Stomach (tissue), 9 donors: ENCODE data around the gene CNBD2. TPM values are rescaled to one million over a fixed set of nuclear protein-coding genes. Genes with fewer than 3 reads are reported as not detected.

Source experiments
- DNase-seq, 2 donors: peaks; one replicate each; pipeline versions ENCODE4 v3.0.0 to v3.0.0-alpha.2; 2013 to 2019
- H3K27ac ChIP-seq, 5 donors: fragments of 200-600 bp in 4 of 5; sonication (generic) in 4 of 5; one replicate each; pipeline ENCODE4 v1.5.1; 2013 to 2019; ENCODE audit warnings: mild to moderate bottlenecking in 1 of 5, moderate library complexity in 1 of 5
- H3K27me3 ChIP-seq, 3 donors: fragments of 200-600 bp; sonication (generic); one replicate each; pipeline ENCODE4 v1.5.1; 2017 to 2019; ENCODE audit warnings: mixed run types in 1 of 3
- H3K36me3 ChIP-seq, 4 donors: fragments of 200-600 bp; sonication (generic); 1 replicate in 3 of 4; 2 replicates in 1 of 4; pipeline ENCODE4 v1.5.1; 2016 to 2019
- H3K4me1 ChIP-seq, 4 donors: fragments of 200-600 bp; sonication (generic); one replicate each; pipeline ENCODE4 v1.5.1; 2016 to 2019
- H3K4me3 ChIP-seq, 4 donors: fragments of 200-600 bp; sonication (generic) in 3 of 4; one replicate each; pipeline ENCODE4 v1.5.1; 2016 to 2019; ENCODE audit warnings: mild to moderate bottlenecking in 1 of 4
- H3K9me3 ChIP-seq, 4 donors: fragments of 200-600 bp; sonication (generic); one replicate each; pipeline ENCODE4 v1.5.1; 2016 to 2019
- CTCF ChIP-seq, 7 experiments: fragments of 450-650 bp in 4 of 7; fragments of 200-600 bp in 3 of 7; sonication (generic) in 3 of 7; IDR thresholded peaks; one replicate each; pipeline ENCODE4 v1.5.1; 2016 to 2019; ENCODE audit warnings: antibody characterized with exemption in 7 of 7, control low read depth in 2 of 7, mild to moderate bottlenecking in 1 of 7
- EP300 ChIP-seq: sonication (generic); formaldehyde crosslinking; IDR thresholded peaks from one replicate; pipeline ENCODE4 v1.6.1; 2017; ENCODE audit warnings: antibody characterized with exemption
- POLR2A ChIP-seq, 4 donors: fragments of 450-650 bp; IDR thresholded peaks; one replicate each; pipeline ENCODE4 v1.6.1; 2016; ENCODE audit warnings: antibody characterized with exemption in 4 of 4, control low read depth in 2 of 4, mild to moderate bottlenecking in 1 of 4, moderate library complexity in 1 of 4
- POLR2AphosphoS5 ChIP-seq, 3 donors: sonication (generic); formaldehyde crosslinking; IDR thresholded peaks; one replicate each; pipeline ENCODE4 v1.6.1; 2016; ENCODE audit warnings: antibody characterized with exemption in 3 of 3
- WGBS, 5 donors: extraction: QIAGEN DNeasy Blood & Tissue Kit in 3 of 5; methylation state at CpG; one replicate each; pipeline versions ENCODE4 v1.1.5 to v1.1.7; 2013 to 2018; 5-methylcytosine and 5-hydroxymethylcytosine counted together
- intact Hi-C: fragments of 100-400 bp; cut with DNase I; formaldehyde crosslinking; loops from one replicate; pipeline ENCODE4 v1.15.1; 2023; ENCODE audit warnings: low total_unique reads
- polyA plus RNA-seq, 3 donors: library from polyadenylated mRNA; stranded (reverse); fragments of 200-250 nt; gene quantifications; one replicate each; pipeline ENCODE4 v1.2.3, GENCODE V29; 2013
- total RNA-seq, 5 donors: library from RNA; depleted of rRNA; stranded (reverse); fragments of >200 nt; gene quantifications; one replicate each; pipeline versions ENCODE4 v1.1.0 to v1.2.3, GENCODE V29; 2014 to 2016
- donor health status: healthy with polysubstance abuse.
- donor health status: Bipolar disorder and iron deficiency.
- donor health status: healthy.

Gene CNBD2
- total and polyA plus RNA-seq, 8 donors, result 1.8 to 66.0 (median 8.8) TPM; not detected in 1

DNA sequence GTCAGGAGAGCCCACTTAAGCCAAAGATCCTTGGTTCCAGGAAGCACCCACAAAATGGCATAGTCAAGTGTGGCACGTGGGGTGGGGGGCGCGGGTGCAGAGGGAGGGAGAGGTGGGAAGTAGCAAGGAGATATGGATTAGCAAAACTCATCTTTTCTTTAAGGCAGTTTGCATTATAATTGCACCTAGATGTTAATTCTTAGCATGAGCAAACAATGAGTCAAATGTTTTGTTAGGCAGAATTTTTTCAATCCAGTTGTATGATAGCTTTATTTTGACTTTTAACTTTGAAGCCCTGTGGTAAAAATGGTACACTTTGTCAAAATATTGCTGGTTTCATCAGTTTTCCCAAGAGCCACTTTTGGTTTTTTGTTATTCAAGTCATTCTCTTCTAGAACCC lies 29.1 kb upstream of the CNBD2 start:
- no peaks in the 10 kb centered on the region for H3K27me3 ChIP-seq
- no peak overlapping the region for H3K27ac ChIP-seq
- H3K9me3 ChIP-seq, result no peaks in the 10 kb centered on the region
- H3K4me1 ChIP-seq, result no peaks in the 10 kb centered on the region
- intact Hi-C loops, result no loop called here
- DNase-seq, result no peak
- H3K4me3 ChIP-seq, result no peak overlapping the region
- H3K36me3 ChIP-seq, result peaks cover 45 to 87% (median 81%) of the 10 kb centered on the region in 4 donors
- no peak for TF ChIP-seq POLR2A (IDR thresholded peaks at IDR 0.05)
- no peak for TF ChIP-seq CTCF (IDR thresholded peaks at IDR 0.05)
- no peak for TF ChIP-seq POLR2AphosphoS5 (IDR thresholded peaks at IDR 0.05)
- no peak for TF ChIP-seq EP300
- WGBS, 5 donors, result 90 to 94% (median 91%) methylated on average over 3 of the region's 3 CpGs

- Histone ChIP-seq H3K27ac (no peak overlapping the region), H3K27me3 (no peaks in the 10 kb centered on the region), H3K4me3 (no peak overlapping the region), H3K36me3 (peaks cover 39 to 88% (median 86%) of the 10 kb centered on the region in 4 donors), H3K4me1 (no peaks in the 10 kb centered on the region), H3K9me3 (no peaks in the 10 kb centered on the region)
- TF ChIP-seq POLR2AphosphoS5 (IDR thresholded peaks at IDR 0.05), result no peak
- TF ChIP-seq POLR2A (IDR thresholded peaks at IDR 0.05), result no peak
- no peak for TF ChIP-seq EP300
- no peak for TF ChIP-seq CTCF (IDR thresholded peaks at IDR 0.05)
- intact Hi-C loops, result no loop called here
- 84 to 98% (median 92%) methylated on average over 2 of the region's 2 CpGs for WGBS, 5 donors
- no peak for DNase-seq
Measured at GRCh38 chr20:35941620-35942019, 26.8 kb upstream of the CNBD2 start.

GRCh38 chr20:35942243-35942642 lies 26.1 kb upstream of the CNBD2 start:
- intact Hi-C loops, result no loop called here
- Histone ChIP-seq H3K27ac (no peak overlapping the region), H3K36me3 (peaks cover 44 to 94% (median 89%) of the 10 kb centered on the region in 4 donors), H3K9me3 (no peaks in the 10 kb centered on the region), H3K4me1 (peaks cover 0 to 2% (median 0%) of the 10 kb centered on the region in 4 donors), H3K4me3 (no peak overlapping the region), H3K27me3 (no peaks in the 10 kb centered on the region)
- TF ChIP-seq EP300 (no peak), POLR2AphosphoS5 (IDR thresholded peaks at IDR 0.05) (no peak), CTCF (IDR thresholded peaks at IDR 0.05) (no peak), POLR2A (IDR thresholded peaks at IDR 0.05) (no peak)
- peak in 1 of 2 donors; percentile 16 for DNase-seq
- WGBS, 5 donors, result 71 to 86% (median 78%) methylated on average over 2 of the region's 2 CpGs

DNA sequence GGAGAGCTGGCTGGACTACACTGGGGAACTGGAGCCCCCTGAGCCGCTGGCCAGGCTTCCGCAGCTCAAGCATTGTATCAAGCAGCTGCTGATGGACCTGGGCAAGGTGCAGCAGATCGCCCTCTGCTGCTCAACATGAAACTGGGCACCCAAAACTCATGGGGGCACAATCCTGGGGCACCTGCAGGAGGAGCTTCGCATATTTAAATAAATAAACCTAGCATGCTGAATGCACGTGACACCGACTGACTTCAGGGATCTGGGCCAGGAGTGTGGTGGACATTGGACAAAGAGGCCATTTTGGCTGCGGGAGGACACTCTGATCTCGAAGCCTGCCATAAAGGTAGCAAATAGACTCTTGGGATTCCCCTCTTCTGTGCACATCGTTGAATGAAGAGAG lies 20.9 kb upstream of the CNBD2 start:
- H3K4me3 ChIP-seq, result no peak overlapping the region
- H3K36me3 ChIP-seq, result peaks cover 11 to 71% (median 63%) of the 10 kb centered on the region in 4 donors
- no peaks in the 10 kb centered on the region for H3K9me3 ChIP-seq
- WGBS, 5 donors, result 74 to 80% (median 78%) methylated on average over 9 of the region's 9 CpGs
- H3K27ac ChIP-seq, result peak overlapping the region in 1 of 5 donors; percentile 43
- no peaks in the 10 kb centered on the region for H3K27me3 ChIP-seq
- peak in 1 of 7 experiments; percentile 16 for TF ChIP-seq CTCF (IDR thresholded peaks at IDR 0.05)
- no peak for TF ChIP-seq POLR2AphosphoS5 (IDR thresholded peaks at IDR 0.05)
- H3K4me1 ChIP-seq, result peaks cover 6 to 20% (median 9%) of the 10 kb centered on the region in 4 donors
- peak in 1 of 2 donors; percentile 32 for DNase-seq
- intact Hi-C loops, result no loop called here
